Activated CD4-positive, CD25-positive, alpha-beta regulatory T cell treated with anti-CD3 and anti-CD28 coated beads, Interleukin-2, amount 50 U/mL, for 72 hours (primary cell): ENCODE results near the gene KRTAP2-2.

Source experiments
- DNase-seq: peaks from one replicate; pipeline ENCODE4 v3.0.0; 2021

The KRTAP2-2 gene

DNA sequence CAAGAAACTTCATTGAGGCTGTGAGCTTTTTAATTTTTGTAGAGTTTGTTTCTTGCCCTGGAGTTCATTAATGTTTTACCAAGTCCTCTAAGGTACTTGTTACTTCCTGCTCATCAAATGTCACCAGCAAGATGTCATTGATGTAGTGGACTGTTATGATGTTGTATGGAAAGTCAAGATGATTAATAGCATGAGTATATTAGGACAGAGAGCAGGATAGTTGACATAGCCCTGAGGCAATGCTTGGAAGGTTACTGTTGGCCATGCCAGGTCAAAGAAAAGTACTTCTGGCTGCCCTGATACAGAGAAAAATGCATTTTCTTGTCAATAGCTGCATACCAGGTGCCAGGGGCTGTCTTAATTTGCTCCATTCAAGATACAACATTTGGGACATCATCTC is 34.7 kb downstream of the KRTAP2-2 start:
- DNase-seq = no peak

GRCh38 chr17:41019415-41019814 is 35.6 kb downstream of the KRTAP2-2 start:
- DNase-seq = no peak

DNA sequence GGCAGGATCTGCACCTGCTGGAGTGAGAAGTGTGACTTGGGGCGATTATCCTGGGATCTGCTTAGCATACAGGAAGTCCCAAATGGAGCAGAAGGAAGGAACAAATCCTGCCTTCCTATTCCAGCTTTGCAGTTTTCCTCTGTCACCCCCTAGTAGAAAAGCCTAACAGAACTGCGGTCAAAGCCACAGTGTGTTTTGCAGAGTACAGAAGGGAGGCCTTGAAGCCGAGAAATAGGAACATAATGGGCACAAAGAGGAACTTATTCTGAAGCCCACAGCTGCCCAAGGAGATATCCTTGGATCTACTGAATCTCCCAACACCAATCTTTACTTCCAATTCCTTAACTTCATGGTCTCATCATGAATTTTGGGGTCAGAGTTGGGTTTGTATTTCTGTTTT is 36.5 kb downstream of the KRTAP2-2 start:
- DNase-seq = no peak

- DNase-seq = no peak
These were observed 38.3 kb downstream of the KRTAP2-2 start for GRCh38 chr17:41016578-41017215.

DNA sequence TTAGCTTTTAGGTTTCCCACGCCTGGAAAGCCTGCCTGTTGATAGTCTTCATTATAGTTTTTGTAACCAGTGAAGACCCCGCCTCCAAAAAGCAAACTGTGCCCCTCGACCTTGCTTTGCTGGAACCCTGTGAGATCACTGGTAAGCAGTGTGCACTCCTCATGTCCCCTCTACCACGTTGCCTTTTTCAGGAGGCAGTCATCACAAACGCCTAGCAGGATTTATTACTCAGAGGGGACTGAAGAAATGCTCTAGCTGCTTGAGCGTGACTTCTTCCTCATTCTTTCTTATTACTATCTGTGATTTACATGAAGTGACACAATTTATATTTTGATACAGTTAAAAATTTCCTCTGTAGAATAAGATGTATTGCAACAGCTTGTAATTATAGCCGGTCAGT is 39.6 kb downstream of the KRTAP2-2 start:
- DNase-seq = no peak

GRCh38 chr17:41013606-41014005 is 41.4 kb downstream of the KRTAP2-2 start:
- DNase-seq = no peak

- no peak for DNase-seq
These were observed 41.8 kb downstream of the KRTAP2-2 start for GRCh38 chr17:41013181-41013580.

DNA sequence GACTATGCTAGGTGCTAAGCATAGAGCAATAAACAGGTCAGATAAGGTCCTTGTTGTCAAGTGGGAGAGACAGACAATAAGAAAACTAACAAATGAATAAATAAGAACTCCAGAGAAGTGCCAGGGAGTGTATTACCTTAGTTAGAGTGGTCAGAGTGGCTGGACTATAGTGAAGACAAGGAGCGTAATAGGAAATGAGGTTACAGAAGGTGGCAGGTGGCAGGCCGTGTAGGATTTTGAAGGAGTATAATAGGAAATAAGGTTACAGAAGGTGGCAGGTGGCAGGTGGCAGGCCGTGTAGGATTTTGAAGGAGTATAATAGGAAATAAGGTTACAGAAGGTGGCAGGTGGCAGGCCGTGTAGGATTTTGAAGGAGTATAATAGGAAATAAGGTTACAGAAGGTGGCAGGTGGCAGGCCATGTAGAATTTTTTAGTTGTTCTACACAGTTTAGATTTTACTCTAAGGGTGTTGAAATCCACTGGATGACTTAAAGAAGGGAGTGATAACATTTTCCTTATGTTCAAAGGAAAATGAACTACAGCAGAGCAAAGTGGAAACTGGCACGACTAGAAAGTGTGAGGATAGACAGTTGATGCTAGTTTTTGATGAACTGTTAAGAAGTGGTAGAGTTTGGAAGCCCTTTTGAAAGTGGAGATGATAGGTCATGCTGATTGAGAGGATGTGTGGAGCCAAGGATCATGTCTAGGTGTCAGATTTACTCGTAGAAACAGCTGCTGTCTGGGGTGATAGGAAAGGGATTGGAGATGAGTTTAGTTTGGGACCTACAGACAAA is 42.5 kb downstream of the KRTAP2-2 start:
- DNase-seq = no peak

DNA sequence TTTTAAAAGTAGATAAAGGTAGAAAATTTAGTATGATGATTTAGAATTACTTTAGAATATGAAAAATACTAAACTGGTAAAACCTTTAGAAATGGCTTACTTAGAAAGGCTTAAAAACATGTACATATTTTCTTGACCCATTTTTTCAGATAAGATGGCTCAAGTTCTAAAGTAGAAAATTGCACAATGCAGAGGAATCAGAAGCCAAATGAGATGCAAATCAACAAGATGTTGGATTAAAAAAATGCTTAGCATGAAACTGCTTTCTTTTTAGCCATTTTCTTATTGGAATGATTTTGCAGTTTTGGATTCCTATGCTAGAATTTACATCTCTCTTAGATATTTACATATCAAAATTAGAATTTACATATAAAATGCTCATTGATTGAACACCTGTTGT is 44.6 kb downstream of the KRTAP2-2 start:
- no peak for DNase-seq

DNA sequence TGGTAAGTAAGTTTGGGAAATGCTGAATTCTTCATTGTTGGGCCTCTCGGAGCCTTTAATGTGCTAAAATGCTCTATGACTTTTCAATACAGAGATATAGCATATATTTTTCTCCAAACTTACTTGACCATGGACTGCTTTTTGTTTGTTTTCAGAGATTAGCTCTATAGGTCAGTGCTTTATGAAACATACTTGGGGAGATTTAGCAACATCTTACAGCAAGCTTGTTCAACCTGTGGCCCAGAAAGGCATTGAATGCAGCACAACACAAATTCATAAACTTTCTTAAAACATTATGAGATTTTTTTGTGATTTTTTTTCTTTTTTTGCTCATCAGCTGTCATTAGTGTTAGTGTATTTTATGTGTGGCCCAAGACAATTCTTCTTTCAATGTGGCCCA is 45.1 kb downstream of the KRTAP2-2 start:
- DNase-seq = no peak

DNA sequence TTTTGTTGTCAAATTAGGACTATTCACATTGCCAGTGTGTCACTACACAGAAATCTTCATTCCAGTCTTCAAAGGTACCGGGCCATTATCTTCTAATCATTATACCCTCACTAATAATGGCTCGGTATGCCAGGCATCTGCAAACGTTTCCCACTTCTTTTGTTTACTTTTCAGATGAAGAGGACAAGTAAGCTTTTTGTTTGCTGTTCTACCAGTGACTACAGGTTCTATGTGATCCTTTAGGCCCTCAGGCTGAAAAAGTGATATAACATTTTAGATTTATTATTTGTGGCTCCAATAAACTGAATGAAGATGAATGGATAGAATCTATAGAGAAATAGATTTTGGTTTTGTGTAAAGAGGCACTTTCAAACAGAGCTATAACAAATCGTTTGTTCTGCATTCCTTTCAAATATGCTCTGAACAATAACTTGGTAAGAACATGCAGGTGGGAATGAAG is 45.7 kb downstream of the KRTAP2-2 start:
- DNase-seq = no peak

DNA sequence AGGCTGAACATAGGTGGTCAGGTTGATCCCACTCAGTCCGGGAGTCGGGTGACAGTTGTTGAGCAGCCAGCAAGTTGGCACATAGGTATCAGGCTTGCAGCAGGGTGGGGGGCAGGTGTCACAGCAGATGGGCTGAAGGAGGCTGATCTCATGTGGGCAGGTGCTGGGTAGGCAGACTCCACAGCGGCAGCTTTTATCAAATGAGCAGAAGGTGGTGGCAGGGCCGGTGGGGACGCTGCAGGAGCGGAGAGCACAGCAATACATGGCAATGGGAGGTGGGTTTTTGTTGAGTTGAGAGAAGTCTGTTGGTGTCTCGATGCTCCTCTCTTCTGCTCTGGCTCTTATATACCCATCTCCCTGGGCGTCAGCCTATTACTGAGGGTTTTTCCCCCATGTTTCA is 46.2 kb downstream of the KRTAP2-2 start, which contains the start of gene KRTAP3-1:
Gene KRTAP3-1 (minus strand): TSS at position 318 of the 400 bp plus-strand sequence. CDS start 54 bp downstream, at position 264.
- DNase-seq = no peak
